GM18502 (cell line): Measurements from ENCODE around the gene CHORDC1.
"Not testable (repeated sequence)": the region's sequence is repeated elsewhere in the genome, so short reads cannot be mapped to it uniquely, and the experiment has no call there.

ENCODE experiments used
- ATAC-seq: cut with Tn5 transposase; IDR thresholded peaks from one replicate; pipeline ENCODE4 v1.9.1; 2021; ENCODE audit warnings: mild to moderate bottlenecking; ENCODE audit not compliant: unreplicated experiment, poor library complexity

CHORDC1 gene

DNA sequence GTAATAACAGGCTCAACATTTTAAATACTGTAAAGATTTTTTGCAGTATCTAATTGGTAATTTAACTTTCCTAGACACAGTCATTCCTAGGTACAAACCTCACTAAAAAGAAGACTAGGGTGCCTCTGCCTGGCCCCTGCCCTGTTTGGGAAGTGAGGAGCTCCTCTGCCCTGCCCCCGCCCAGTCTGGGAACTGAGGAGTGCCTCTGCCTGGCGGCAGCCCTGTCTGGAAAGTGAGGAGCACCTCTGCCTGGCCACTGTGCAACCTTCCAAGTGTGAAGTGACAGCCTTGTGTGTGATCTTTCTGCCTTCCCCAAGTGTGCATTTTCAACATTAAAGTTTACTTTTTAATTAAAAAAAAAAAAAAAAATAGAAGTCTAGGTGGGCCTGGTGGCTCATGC lies 4.2 kb downstream of the CHORDC1 start:
- no peak for ATAC-seq

DNA sequence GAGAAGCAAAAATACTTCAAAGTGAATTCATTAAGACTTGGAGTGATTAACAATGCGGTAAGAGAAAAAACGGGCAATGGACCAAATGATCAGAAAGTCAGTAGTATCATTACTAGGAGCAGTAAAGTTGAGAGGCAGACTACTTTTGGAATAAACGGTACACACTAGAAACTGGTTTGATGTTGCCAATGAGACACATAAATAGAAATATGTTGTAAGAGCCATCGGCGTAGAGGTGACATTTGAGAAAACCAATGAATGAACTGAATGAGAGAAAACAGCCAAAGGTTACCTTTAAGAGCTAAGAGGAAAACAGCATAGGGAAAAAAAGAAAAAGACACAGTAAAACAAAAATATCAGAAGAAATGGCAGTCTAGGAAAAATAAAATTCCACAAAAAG lies 6.2 kb downstream of the CHORDC1 start:
- ATAC-seq, result no peak

DNA sequence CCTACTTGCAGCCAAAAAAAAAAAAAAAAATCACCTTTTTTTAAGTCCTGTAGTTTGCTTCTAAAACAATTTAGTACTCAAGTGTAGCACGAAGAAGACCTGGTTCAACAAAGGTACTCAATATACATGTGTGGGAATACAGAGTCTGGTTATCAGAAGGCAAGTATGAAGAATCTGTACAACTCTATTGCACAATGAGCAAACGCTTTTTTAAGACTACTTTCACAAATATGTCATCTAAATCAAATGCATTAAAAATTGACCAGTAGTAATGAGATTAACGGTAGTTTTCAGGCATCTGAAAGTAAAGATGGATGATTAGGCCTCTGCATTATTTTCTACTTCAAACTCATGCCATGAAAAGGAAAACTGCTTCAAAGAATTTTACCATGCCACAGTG lies 9.5 kb downstream of the CHORDC1 start:
- no peak for ATAC-seq

DNA sequence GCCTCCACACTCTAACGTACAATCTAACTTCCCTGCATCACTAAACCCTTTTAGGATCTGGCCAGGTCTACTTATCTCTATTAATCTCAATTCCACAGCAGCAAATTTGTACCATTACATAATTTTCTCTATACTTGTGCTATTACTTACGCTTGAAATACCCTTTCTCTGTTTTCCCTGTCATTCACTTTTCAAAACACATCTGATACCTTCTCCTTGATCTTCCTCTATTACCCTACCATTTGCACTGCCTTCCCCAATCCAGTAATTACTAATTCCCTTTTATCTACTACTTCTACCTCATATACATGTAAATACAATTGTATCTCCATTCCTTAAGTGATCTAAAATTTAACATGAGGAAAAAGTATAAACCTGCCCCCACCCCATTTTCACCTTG lies 14.0 kb downstream of the CHORDC1 start:
- no peak for ATAC-seq

DNA sequence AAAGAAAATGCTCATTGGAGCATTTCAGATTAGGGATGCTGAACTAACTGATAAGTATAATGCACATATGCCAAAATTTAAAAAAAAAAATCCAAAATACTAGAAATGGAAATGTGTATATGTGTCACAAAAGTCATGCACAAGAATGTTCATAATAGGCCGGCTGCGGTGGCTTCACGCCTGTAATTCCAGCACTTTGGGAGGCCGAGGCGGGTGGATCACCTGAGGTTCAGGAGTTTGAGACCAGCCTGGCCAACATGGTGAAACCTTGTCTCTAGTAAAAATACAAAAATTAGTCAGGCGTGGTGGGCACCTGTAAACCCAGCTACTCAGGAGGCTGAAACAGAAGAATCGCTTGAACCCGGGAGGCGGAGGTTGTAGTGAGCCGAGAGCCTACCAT lies 14.9 kb downstream of the CHORDC1 start:
- not testable (repeated sequence) for ATAC-seq

DNA sequence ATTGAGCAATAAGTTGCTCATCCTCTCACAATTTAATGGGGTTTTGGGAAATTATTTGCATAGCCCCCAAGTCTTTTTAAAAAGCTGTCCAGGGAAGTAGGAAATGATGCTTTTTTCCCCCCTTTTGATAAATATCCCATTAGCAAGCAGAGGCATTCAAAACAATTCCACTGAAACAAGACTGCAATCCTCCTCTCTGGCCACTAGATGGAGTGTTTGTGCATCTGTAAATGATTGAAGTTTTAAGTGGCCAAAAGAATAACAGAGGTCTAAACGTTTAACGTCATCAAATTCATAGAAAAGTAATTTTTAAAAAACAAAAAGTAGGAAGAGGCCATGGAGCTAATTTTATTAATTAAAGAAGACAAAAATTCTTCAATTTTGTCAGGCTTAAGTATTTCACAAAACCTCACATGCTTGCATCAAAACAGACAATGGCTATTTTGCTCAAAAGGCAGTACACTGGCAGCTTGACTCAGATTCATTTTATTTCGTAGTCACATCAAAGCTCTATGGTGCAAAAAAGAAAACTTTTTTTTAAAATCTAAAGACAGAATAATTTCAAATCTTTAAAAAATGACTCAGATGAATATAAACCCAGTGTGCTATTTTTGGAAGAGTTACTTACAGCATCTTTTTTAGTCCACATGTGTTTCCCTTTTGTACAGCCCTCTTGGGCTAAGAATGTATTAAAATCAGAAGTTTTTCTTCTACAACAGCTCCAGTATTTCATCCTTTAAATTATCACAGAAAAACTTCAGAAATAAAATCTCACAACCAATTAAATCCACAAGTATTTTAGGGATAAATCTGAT lies 17.8 kb downstream of the CHORDC1 start:
- ATAC-seq, result peak; percentile 80

DNA sequence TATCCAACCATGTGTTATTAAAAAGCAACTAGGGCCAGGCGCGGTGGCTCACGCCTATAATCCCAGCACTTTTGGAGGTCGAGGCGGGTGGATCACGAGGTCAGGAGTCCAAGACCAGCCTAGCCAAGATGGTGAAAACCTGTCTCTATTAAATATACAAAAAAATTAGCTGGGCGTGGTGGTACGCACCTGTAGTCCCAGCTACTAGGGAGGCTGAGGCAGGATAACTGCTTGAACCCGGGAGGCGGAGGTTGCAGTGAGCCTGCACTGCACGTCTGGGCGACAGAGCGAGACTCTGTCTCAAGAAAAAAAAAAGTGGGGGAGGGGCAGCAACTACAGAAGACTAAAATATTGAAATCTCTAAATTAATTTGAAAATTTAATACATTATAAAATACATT lies 18.4 kb downstream of the CHORDC1 start:
- peak; percentile 17 for ATAC-seq

DNA sequence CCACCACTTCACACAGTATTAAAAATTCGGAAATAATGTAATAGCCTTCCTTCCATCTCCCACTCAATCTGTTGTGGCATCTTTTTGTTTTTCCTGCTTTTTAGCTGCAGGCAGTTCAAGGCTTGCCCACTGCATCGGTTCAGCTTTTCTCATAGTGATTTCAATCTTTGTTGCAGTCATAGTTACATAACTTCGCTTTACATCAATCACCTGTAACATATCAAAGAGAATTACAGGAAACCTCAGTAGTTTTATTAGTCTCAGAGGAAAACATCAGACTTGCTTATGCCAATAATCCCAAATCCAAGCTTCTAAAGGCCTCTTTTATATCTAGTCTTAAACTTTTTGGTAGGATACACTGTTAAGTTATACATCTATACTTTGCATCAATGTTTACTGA lies 20.5 kb downstream of the CHORDC1 start:
- no peak for ATAC-seq

DNA sequence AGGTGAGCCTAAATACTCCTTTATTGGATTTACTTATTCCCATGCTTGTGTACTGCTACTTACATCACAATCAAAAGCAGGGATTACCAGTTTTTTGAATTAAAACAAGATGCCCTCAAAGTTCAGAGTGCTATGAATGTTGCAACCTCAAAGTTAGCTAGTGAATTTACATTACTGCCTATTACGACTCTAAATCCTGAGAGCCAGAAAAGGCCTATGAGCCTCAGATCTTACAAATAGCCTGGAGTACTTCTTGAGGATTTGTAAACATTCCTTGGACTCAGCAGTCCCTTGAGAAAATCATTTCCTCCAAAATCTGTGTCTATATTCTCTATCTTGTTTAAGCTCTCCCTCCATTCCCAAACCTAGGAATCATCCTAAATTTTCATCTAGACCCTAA lies 25.5 kb downstream of the CHORDC1 start:
- no peak for ATAC-seq

DNA sequence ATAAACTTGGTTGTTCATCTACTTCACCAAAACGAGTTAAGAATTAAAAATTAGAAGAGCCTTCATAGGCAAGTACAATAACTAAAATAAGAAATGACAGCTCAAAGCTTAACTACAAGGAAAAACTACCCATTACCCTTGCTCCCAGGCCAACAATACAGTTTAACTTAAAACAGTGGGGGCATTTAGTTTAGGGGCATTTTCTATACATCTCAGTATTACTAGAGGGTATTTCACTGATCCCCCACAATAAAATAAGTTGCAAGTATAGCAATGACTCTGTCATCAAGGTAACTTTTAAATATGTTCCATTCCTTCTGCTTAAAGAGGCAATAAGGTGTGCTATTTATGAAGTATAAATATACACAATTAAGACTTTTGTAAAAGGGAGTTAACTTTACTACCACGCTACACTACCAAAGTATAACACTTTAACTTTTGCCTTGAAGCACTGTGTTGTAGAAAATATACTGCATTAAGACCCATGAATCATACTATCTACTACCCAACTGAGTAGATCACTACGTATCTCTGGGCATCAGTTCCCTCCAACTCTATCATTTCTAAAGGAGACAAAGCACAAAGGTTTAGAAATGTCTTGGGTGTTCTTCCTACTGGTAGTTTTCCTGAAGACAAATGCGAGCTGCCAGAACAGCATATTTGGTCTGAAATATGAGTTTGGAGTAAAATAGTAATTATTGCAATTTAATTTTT lies 29.8 kb downstream of the CHORDC1 start:
- ATAC-seq, result no peak

DNA sequence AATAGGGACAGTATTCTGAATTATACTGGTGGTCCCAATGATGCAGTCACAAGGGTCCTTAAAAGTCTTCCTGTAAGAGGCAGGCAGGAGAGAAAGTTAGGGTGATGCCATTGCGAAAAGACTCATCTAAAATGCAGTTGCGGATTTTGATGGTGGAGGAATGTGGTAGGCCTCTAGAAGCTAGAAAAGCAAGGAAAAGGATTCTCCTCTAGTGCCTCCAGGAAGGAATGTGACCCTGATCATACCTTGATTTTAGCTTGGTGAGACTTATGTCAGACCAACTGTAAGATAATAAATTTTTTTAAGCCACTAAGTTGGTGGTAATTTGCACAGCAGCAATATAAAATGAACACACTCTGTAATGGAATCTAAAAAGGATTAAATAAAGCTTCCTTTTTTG lies 33.8 kb downstream of the CHORDC1 start:
- no peak for ATAC-seq

DNA sequence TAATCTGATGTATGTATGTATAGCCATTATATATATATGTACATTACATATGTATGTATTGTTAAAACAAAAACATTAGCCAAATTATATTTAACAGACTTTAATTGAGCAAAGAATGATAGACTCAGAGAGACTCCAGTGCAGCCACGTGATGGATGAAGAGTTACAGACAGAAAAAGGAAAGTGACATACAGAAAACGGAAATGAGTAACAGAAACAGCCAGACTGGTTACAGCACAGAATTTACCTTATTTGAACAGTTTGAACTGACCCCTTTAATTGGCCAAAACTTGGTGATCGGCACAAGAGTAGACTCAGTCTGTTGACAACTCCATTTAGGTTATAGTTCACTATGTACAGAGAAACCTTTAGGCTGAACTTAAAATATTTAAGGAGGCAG lies 35.0 kb downstream of the CHORDC1 start:
- ATAC-seq, result no peak

DNA sequence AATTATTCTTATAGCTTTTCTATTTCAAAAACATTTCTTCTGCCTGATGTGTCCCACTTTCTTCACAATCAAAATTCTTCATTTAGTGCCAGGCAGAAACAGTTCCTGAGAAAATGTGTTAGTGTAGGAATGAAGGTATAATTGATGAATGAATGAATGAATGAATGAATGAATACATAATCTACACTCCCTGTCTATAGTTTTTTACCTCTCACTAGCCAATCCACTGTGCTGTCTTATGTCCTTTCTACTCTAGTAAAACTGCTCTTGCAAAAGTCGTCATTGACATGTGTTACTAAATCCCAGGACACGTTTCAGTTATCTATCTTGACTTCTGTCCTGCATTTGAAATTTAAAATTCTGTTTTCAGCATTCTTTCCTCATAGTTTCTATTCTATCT lies 42.9 kb downstream of the CHORDC1 start:
- ATAC-seq, result no peak

DNA sequence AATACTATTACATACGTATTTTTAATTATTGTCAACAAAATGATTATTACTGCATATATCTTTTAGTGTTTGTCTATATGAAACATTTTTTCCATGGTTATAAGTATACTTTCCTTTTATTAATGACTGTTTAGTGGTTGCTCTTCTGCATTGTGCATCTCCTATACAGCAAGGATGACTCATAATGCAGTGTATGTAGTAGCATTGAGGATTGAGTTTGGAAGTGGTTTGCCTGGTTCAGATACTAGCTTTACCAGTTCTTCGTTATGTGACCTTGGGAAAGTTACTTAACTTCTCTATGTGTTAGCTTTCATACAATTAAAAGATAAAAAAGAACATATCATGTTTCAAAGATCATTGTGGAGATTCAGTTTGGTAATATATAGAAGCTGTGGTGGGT lies 44.1 kb downstream of the CHORDC1 start:
- no peak for ATAC-seq

DNA sequence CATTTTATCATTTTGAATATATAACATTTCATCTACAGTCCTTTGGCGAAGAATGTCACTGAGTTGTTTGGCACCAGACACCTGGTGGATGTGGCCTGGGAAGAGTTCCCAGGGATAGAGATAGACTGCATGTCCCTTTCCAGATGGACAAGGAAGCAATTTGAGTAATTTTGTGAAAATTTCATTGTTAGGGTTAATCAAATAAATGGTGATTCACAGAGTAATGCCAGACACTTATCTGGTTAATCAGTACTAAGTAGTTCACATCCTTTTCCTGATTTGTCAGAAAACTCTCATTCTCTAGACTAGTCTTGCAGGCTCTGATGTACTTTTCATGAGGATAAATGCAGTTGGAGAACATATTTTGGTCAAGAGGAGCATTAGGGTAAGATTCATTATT lies 46.8 kb downstream of the CHORDC1 start:
- ATAC-seq, result no peak

DNA sequence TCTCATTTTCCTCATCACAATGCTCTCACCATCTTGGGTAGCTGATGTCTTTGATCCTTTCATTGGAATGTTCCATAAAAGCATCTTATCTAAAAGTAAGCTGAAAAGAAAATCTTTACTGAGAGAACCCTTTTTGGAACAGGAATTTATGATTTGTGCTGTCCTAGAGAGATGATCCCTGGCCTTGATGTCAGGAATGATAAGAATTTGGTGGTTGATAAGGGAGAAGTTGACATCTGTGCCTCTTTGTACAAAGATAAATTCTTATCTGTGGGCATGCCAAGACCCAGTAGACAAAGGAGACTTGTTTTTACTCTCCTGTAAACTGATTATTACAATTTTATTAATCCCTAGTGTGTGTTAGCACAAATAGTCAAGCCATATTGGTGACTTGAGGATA lies 51.5 kb downstream of the CHORDC1 start:
- no peak for ATAC-seq

DNA sequence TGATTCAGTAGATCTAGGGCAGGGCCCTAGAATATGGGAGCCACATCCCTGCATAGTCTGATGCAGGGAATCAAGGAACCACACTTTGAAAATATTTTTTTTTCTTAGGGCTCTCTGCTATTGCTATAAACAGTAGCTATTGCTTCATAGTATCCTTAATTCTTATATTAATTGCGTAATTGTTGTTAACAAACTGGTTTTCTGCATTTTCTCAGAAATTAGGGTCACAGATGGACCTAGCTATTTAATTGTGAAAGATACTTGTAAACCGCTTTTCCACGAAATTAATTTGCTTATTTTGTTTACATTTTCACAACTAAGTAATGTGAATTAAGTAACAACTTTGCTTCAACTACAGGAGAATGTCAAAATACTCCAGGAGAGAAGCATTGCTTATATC lies 54.3 kb downstream of the CHORDC1 start:
- no peak for ATAC-seq

DNA sequence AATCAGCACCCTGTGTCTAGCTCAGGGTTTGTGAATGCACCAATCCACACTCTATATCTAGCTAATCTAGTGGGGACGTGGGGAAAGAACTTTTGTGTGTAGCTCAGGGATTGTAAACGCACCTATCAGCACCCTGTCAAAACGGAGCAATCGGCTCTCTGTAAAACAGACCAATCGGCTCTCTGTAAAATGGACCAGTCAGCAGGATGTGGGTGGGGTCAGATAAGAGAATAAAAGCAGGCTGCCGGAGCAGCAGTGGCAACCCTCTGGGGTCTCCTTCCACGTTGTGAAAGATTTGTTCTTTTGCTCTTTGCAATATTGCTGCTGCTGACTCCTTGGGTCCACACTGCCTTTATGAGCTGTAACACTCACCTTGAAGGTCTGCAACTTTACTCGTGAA lies 55.1 kb downstream of the CHORDC1 start:
- not testable (repeated sequence) for ATAC-seq

DNA sequence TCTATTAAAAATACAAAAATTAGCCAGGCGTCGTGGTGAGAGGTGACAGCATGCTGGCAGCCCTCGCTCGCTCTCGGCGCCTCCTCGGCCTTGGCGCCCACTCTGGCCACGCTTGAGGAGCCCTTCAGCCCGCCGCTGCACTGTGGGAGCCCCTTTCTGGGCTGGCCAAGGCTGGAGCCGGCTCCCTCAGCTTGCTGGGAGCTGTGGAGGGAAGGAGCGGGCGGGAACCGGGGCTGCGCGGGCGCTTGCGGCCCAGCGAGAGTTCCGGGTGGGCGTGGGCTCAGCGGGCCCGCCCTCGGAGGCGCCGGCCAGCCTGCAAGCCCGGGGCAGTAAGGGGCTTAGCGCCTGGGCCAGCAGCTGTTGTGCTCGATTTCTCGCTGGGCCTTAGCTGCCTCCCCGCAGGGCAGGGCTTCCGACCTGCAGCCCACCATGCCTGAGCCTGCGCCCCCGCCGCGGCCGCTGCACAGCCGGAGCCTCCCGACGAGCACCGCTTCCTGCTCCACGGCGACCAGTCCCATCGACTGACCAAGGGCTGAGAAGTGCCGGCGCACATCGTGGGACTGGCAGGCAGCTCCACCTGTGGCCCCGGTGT lies 55.8 kb downstream of the CHORDC1 start:
- ATAC-seq, result not testable (repeated sequence)
